HepG2 (cell line): ENCODE measurements around the gene ZKSCAN3. TPM values are rescaled to one million over a fixed set of nuclear protein-coding genes. Genes with fewer than 3 reads are reported as not detected.
A peak's percentile ranks its signal among the peaks of the same experiment; 100 is the strongest.

ENCODE experiments used
- ATAC-seq: fragments of 200-7000 bp; cut with Tn5 transposase; 3 replicates; pipeline ENCODE4 v1.9.1; 2020; ENCODE audit warnings: mild to moderate bottlenecking, moderate library complexity
- BruUV-seq: library from RNA; stranded (reverse); fragments of 400-500 nt; replicated peaks from 2 replicates; lab custom pipeline; 2021; lab: Mats Ljungman, UMichigan
- CTCF ChIA-PET: fragments of 300-600 bp; formaldehyde crosslinking; extraction: SDS; loops from one replicate; lab custom pipeline; 2021; ENCODE audit warnings: low total read pairs, inconsistent platforms, low intra/inter-chr PET ratio; lab: Yijun Ruan, JAX
- POLR2A ChIA-PET: fragments of 350-600 bp; sonication (Branson Sonifier 250); formaldehyde crosslinking; loops from one replicate; lab custom pipeline; 2020; ENCODE audit warnings: antibody characterized with exemption, inconsistent platforms; lab: Yijun Ruan, JAX
- DNase-seq: peaks from one replicate; pipeline ENCODE4 v3.0.0-alpha.2; 2015; ENCODE audit warnings: low spot score
- FAIRE-seq: peaks from 3 replicates; lab custom pipeline; 2011; peaks lifted over from hg19 to GRCh38; lab: Jason Lieb, UNC
- H2AFZ ChIP-seq: one replicate; pipeline ENCODE4 v1.6.1; 2011; ENCODE audit warnings: low read length, inconsistent platforms
- H3K27ac ChIP-seq: fragments of 300-600 bp; 3 replicates; pipeline ENCODE4 v1.8.0; 2011; ENCODE audit warnings: mixed run types, mild to moderate bottlenecking, mixed read lengths, low read length, inconsistent platforms; ENCODE audit not compliant: insufficient read depth; ENCODE audit errors: extremely low read length
- H3K27me3 ChIP-seq, 2 experiments: fragments of 200-600 bp in 1 of 2; 2 replicates in 1 of 2; 3 replicates in 1 of 2; pipeline versions ENCODE4 v1.6.0 to v1.8.0; 2011; ENCODE audit warnings: low read length in 2 of 2, mild to moderate bottlenecking in 2 of 2, moderate library complexity in 2 of 2, inconsistent platforms in 1 of 2; ENCODE audit not compliant: insufficient read depth in 2 of 2, control insufficient read depth in 1 of 2
- H3K36me3 ChIP-seq, 2 experiments: fragments of 200-600 bp in 1 of 2; replicated peaks in 1 of 2; 2 replicates in 1 of 2; 3 replicates in 1 of 2; pipeline versions ENCODE4 v1.5.1 to v1.8.0; 2011; ENCODE audit warnings: low read length in 2 of 2, inconsistent platforms in 1 of 2; ENCODE audit not compliant: insufficient read depth in 2 of 2, control insufficient read depth in 1 of 2
- H3K4me1 ChIP-seq: 2 replicates; pipeline ENCODE4 v1.5.1; 2012; ENCODE audit warnings: low read length, inconsistent platforms; ENCODE audit not compliant: insufficient read depth
- H3K4me2 ChIP-seq: 2 replicates; pipeline ENCODE4 v1.6.0; 2011; ENCODE audit warnings: low read depth, low read length, inconsistent platforms
- H3K4me3 ChIP-seq, 3 experiments: fragments of 200-600 bp in 1 of 3; sonication (generic), shearing (Covaris generic) in 1 of 3; replicated peaks in 1 of 3; 2 replicates each; pipeline ENCODE4 v1.5.1; 2011 to 2016; ENCODE audit warnings: low read length in 3 of 3, inconsistent platforms in 2 of 3, low read depth in 2 of 3, mild to moderate bottlenecking in 2 of 3, control low read depth in 1 of 3, mixed read lengths in 1 of 3; ENCODE audit not compliant: insufficient read depth in 1 of 3
- H3K79me2 ChIP-seq: one replicate; pipeline ENCODE4 v1.6.1; 2011; ENCODE audit warnings: low read length, inconsistent platforms; ENCODE audit not compliant: insufficient read depth
- H3K9ac ChIP-seq: 2 replicates; pipeline ENCODE4 v1.6.0; 2011; ENCODE audit warnings: mild to moderate bottlenecking, low read depth, low read length, inconsistent platforms; ENCODE audit not compliant: insufficient read depth
- H3K9me3 ChIP-seq: 2 replicates; pipeline ENCODE4 v1.5.1; 2012; ENCODE audit warnings: mild to moderate bottlenecking, low read length
- H4K20me1 ChIP-seq: 2 replicates; pipeline ENCODE4 v1.6.0; 2011; ENCODE audit warnings: inconsistent platforms, mild to moderate bottlenecking, low read length, moderate library complexity; ENCODE audit not compliant: insufficient read depth
- ARNT2 ChIP-seq: sonication (generic); formaldehyde crosslinking; IDR thresholded peaks from 2 replicates; pipeline ENCODE4 v1.8.0; 2022; ENCODE audit warnings: mild to moderate bottlenecking, low read depth, missing genetic modification reagents, moderate library complexity
- ATRX ChIP-seq: sonication (generic); formaldehyde crosslinking; IDR thresholded peaks from 2 replicates; pipeline ENCODE4 v1.4.0; 2020; ENCODE audit warnings: missing genetic modification reagents, borderline replicate concordance
- DPF2 ChIP-seq: sonication (generic); formaldehyde crosslinking; IDR thresholded peaks from 2 replicates; pipeline ENCODE4 v1.4.0; 2020; ENCODE audit warnings: mild to moderate bottlenecking, low read depth, missing genetic modification reagents, borderline replicate concordance
- GPN1 ChIP-seq: sonication (generic); formaldehyde crosslinking; IDR thresholded peaks from 2 replicates; pipeline ENCODE4 v1.5.1; 2020; ENCODE audit warnings: missing genetic modification reagents, borderline replicate concordance
- HNRNPH1 ChIP-seq: fragments of 200-400 bp; formaldehyde crosslinking; optimal IDR thresholded peaks from 2 replicates; pipeline ENCODE3; 2017; ENCODE audit warnings: mild to moderate bottlenecking, low read depth, low read length
- KAT2B ChIP-seq: fragments of 150-350 bp; IDR thresholded peaks from 2 replicates; pipeline ENCODE4 v1.6.1; 2014; ENCODE audit warnings: low read depth, low read length, borderline replicate concordance
- MEIS2 ChIP-seq: sonication (generic); formaldehyde crosslinking; IDR thresholded peaks from 2 replicates; pipeline ENCODE4 v1.9.0; 2021; ENCODE audit warnings: mild to moderate bottlenecking, missing genetic modification reagents
- NFRKB ChIP-seq: fragments of 450-650 bp; IDR thresholded peaks from 2 replicates; pipeline ENCODE4 v1.6.1; 2017
- RAD51 ChIP-seq: fragments of 450-650 bp; IDR thresholded peaks from 2 replicates; pipeline ENCODE4 v1.6.1; 2016; ENCODE audit warnings: borderline replicate concordance
- RFXANK ChIP-seq: IDR thresholded peaks from 2 replicates; pipeline ENCODE4 v1.6.1; 2016
- SNAI1 ChIP-seq: sonication (generic); formaldehyde crosslinking; IDR thresholded peaks from 2 replicates; pipeline ENCODE4 v1.5.0; 2020; ENCODE audit warnings: mild to moderate bottlenecking, missing genetic modification reagents, borderline replicate concordance
- TBX3 ChIP-seq: fragments of 450-650 bp; IDR thresholded peaks from 2 replicates; pipeline ENCODE4 v1.6.1; 2017; ENCODE audit warnings: antibody characterized with exemption, mild to moderate bottlenecking, inconsistent platforms, borderline replicate concordance
- XRCC5 ChIP-seq: fragments of 200-400 bp; formaldehyde crosslinking; optimal IDR thresholded peaks from 2 replicates; pipeline ENCODE3; 2017; ENCODE audit warnings: mild to moderate bottlenecking, low read length
- ZFYVE20 ChIP-seq: sonication (generic); formaldehyde crosslinking; IDR thresholded peaks from 2 replicates; pipeline ENCODE4 v1.8.0; 2023; ENCODE audit warnings: low read depth, mild to moderate bottlenecking, moderate library complexity, missing genetic modification reagents, borderline replicate concordance
- ZNF263 ChIP-seq: sonication (generic); formaldehyde crosslinking; IDR thresholded peaks from 2 replicates; pipeline ENCODE4 v1.4.0; 2020; ENCODE audit warnings: missing genetic modification reagents
- ZNF3 ChIP-seq: IDR thresholded peaks from 2 replicates; pipeline ENCODE4 v1.7.0; 2017; ENCODE audit warnings: inconsistent platforms
- ZNF331 ChIP-seq: sonication (generic); formaldehyde crosslinking; IDR thresholded peaks from 2 replicates; pipeline ENCODE4 v1.4.0; 2020; ENCODE audit warnings: missing genetic modification reagents
- ZNF432 ChIP-seq: sonication (generic); formaldehyde crosslinking; IDR thresholded peaks from 2 replicates; pipeline ENCODE4 v1.5.0; 2020; ENCODE audit warnings: missing genetic modification reagents, mild to moderate bottlenecking, borderline replicate concordance
- ZNF543 ChIP-seq: sonication (generic); formaldehyde crosslinking; IDR thresholded peaks from 2 replicates; pipeline ENCODE4 v1.4.0; 2020; ENCODE audit warnings: mild to moderate bottlenecking, missing genetic modification reagents
- ZNF598 ChIP-seq: sonication (generic); formaldehyde crosslinking; IDR thresholded peaks from 2 replicates; pipeline ENCODE4 v1.5.1; 2020; ENCODE audit warnings: mild to moderate bottlenecking, missing genetic modification reagents, borderline replicate concordance
- WGBS: methylation state at CpG from one replicate; pipeline ENCODE4 v1.1.6; 2017; ENCODE audit warnings: low lambda C conversion rate; 5-methylcytosine and 5-hydroxymethylcytosine counted together
- in situ Hi-C: cut with HindIII; loops from 2 replicates; pipeline ENCODE4 v1.10.0; 2017; ENCODE audit warnings: low pct_unique_long_range_greater_than_20kb; ENCODE audit not compliant: extremely low pct_ligation_motif_present
- intact Hi-C: fragments of 100-400 bp; cut with micrococcal nuclease; formaldehyde crosslinking; loops from one replicate; pipeline ENCODE4 v1.10.0; 2022; ENCODE audit not compliant: unreplicated experiment
- polyA plus RNA-seq, 8 experiments: library from polyadenylated mRNA; depleted of rRNA in 3 of 8; stranded (reverse) in 7 of 8; unstranded in 1 of 8; fragments of >200 nt; fragmentation: Illumina TruSeq in 4 of 8; extraction: Trizol in 4 of 8; gene quantifications; 2 replicates each; pipeline versions ENCODE4 v1.2.1 to v1.2.3, GENCODE V29; 2011 to 2016; ENCODE audit warnings: low read depth in 4 of 8, missing spikeins in 1 of 8, mixed read lengths in 1 of 8; ENCODE audit not compliant: insufficient read depth in 1 of 8
- total RNA-seq, 5 experiments: library from RNA; depleted of rRNA; stranded (reverse); fragments of >200 nt; fragmentation: Illumina TruSeq; extraction: Trizol; gene quantifications; 2 replicates each; pipeline ENCODE4 v1.2.3, GENCODE V29; 2016; ENCODE audit warnings: low read depth in 1 of 5
- TF ChIP-seq, protein P1 (sequence below): sonication (generic); formaldehyde crosslinking; conservative IDR thresholded peaks from 2 replicates; pipeline ENCODE4 v1.5.0; 2020; ENCODE audit warnings: missing genetic modification reagents
- TF ChIP-seq, protein P2 (sequence below): IDR thresholded peaks from 2 replicates; pipeline ENCODE4 v1.6.1; 2018; ENCODE audit warnings: missing genetic modification reagents

Gene ZKSCAN3
- total and polyA plus RNA-seq, 2 of the 13 experiments (the other 11 are each of a cell fraction or from before 2014, with no cell fraction given), result 3.3 to 7.4 TPM

DNA sequence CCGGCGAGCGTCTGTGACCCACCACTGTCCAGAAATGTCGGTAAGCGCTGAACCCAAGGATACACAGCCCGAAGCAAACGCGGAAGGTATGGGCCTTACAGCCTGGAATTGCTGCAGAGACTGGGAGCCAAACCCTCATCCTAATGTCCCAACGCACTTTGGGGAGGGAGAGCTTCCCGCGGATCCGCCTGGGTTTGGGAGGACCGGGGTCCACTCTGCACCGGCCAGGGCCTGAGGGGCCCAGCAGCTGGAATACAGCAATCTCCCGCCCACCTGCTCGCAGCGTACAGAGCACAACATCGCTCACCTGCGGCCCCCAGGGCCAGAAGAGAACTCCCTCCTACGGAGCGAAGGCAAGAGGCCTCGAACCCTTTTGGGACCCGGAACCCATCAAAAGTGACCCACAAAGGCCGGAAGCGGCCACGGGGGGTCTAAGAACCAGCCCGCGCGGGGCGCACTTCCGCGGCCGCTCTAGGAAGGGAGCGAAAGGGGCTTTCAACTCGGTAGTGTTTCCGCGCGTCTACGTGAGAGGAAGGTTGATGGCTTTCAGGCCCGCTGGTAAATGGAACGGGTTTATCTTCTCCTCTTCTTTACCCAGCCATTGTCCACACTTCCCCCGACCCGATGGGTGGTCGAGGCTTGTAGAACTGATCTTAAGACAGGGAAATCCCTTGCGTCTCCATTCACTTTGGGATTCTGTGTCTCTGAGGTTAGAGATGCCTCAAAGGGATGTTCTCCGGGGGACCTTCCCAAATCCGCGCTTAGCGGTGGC, 49.8 kb downstream of the ZKSCAN3 start, which contains the start of gene ZSCAN12:
TSS of gene ZSCAN12 (minus strand) at position 398 of the 772 bp plus-strand sequence. CDS start 1,342 bp downstream, outside the sequence.
- intact Hi-C loops (loop anchor here (1.0 to 5.0 kb wide), 5 partner anchors 16 to 263 kb away; partner anchors contain the start of gene ZSCAN26), in situ Hi-C loops (loop anchor here (10.0 kb wide), 1 partner anchor 285 kb away; no protein-coding TSS in a partner anchor)
- Histone ChIP-seq H3K9ac (peak within 1 kb of the TSS; percentile 96), H3K4me1 (peaks cover 49% of the 10 kb centered on the region), H3K9me3 (no peaks in the 10 kb centered on the region), H3K27me3 (no peaks in the 10 kb centered on the region; a peak in 1 of 5 replicates), H3K4me2 (peak within 1 kb of the TSS; percentile 73), H3K4me3 (peak within 1 kb of the TSS; percentile 82 to 99 (median 94)), H4K20me1 (no peaks in the 10 kb centered on the region), H3K27ac (peak within 1 kb of the TSS; percentile 68), H3K36me3 (peaks cover 2 to 18% of the 10 kb centered on the region in 2 experiments; a peak in 3 of 5 replicates), H3K79me2 (peaks cover 30% of the 10 kb centered on the region), H2AFZ (peak within 1 kb of the TSS; percentile 97)
- peak; percentile 86 for DNase-seq
- TSS peak; percentile 77 for BruUV-seq
- under 1% methylated on average over 33 of the region's 49 CpGs for WGBS
- CTCF ChIA-PET, result interaction anchor here (1.4 kb wide), 1 partner anchor 143 kb away, joined by 4 read pairs; no protein-coding TSS in a partner anchor
- peak; percentile 98 for ATAC-seq
- POLR2A ChIA-PET, result interaction anchor here (0.7 to 1.6 kb wide), 8 partner anchors 16 to 275 kb away, joined by 3 to 21 read pairs (median 6); partner anchors contain the start of genes ZKSCAN3, ZKSCAN8 and ZSCAN16
- FAIRE-seq, result peak; percentile 73
- TF ChIP-seq ZNF3 (CRISPR knock-in tag) (no peak), ZNF331 (CRISPR knock-in tag) (peak; percentile 89), ATRX (CRISPR knock-in tag) (no peak), ZNF432 (CRISPR knock-in tag) (no peak), KAT2B (no peak), GPN1 (CRISPR knock-in tag) (no peak), RAD51 (no peak), ZNF543 (peak; percentile 90; the same call in 1 of the 2 replicates), ZNF263 (CRISPR knock-in tag) (peak; percentile 72), ZNF598 (peak; percentile 98), ZFYVE20 (CRISPR knock-in tag) (no peak; the same call in 1 of the 2 replicates), NFRKB (no peak), MEIS2 (peak; percentile 62; the same call in 1 of the 2 replicates), DPF2 (CRISPR knock-in tag) (no peak), ARNT2 (CRISPR knock-in tag) (peak; percentile 83), XRCC5 (peak; percentile 100), RFXANK (CRISPR knock-in tag) (no peak), SNAI1 (peak; percentile 99), TBX3 (no peak), HNRNPH1 (no peak)
- TF ChIP-seq, protein P1, sequence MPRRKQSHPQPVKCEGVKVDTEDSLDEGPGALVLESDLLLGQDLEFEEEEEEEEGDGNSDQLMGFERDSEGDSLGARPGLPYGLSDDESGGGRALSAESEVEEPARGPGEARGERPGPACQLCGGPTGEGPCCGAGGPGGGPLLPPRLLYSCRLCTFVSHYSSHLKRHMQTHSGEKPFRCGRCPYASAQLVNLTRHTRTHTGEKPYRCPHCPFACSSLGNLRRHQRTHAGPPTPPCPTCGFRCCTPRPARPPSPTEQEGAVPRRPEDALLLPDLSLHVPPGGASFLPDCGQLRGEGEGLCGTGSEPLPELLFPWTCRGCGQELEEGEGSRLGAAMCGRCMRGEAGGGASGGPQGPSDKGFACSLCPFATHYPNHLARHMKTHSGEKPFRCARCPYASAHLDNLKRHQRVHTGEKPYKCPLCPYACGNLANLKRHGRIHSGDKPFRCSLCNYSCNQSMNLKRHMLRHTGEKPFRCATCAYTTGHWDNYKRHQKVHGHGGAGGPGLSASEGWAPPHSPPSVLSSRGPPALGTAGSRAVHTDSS (CRISPR knock-in tag), result no peak
- TF ChIP-seq, protein P2, sequence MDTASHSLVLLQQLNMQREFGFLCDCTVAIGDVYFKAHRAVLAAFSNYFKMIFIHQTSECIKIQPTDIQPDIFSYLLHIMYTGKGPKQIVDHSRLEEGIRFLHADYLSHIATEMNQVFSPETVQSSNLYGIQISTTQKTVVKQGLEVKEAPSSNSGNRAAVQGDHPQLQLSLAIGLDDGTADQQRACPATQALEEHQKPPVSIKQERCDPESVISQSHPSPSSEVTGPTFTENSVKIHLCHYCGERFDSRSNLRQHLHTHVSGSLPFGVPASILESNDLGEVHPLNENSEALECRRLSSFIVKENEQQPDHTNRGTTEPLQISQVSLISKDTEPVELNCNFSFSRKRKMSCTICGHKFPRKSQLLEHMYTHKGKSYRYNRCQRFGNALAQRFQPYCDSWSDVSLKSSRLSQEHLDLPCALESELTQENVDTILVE, result peak; percentile 89
